SK-N-SH (cell line): ENCODE data around the gene ARPC3.

Experiments
- CHD2 ChIP-seq: fragments of 150-350 bp; IDR thresholded peaks from 2 replicates; pipeline ENCODE4 v1.6.1; 2018; ENCODE audit warnings: low read length; ENCODE audit not compliant: partially characterized antibody
- EP300 ChIP-seq, 2 experiments: IDR thresholded peaks; 2 replicates each; pipeline versions ENCODE4 v1.4.0 to v1.6.1; 2012; ENCODE audit warnings: borderline replicate concordance in 1 of 2, low read depth in 1 of 2, low read length in 1 of 2
- FOSL2 ChIP-seq: IDR thresholded peaks from 2 replicates; pipeline ENCODE4 v1.4.0; 2012; ENCODE audit warnings: low read depth, mild to moderate bottlenecking, moderate library complexity, borderline replicate concordance
- MAX ChIP-seq: IDR thresholded peaks from 2 replicates; pipeline ENCODE4 v1.4.0; 2012; ENCODE audit warnings: low read depth
- NRF1 ChIP-seq: IDR thresholded peaks from 2 replicates; pipeline ENCODE4 v1.6.1; 2012; ENCODE audit warnings: low read depth, mild to moderate bottlenecking, low read length
- RXRA ChIP-seq: IDR thresholded peaks from 2 replicates; pipeline ENCODE4 v1.4.0; 2012; ENCODE audit warnings: low read depth, mild to moderate bottlenecking, borderline replicate concordance
- YY1 ChIP-seq: IDR thresholded peaks from 2 replicates; pipeline ENCODE4 v1.4.0; 2012; ENCODE audit warnings: low read depth, mild to moderate bottlenecking
- ZBTB33 ChIP-seq: IDR thresholded peaks from 2 replicates; pipeline ENCODE4 v1.4.0; 2012; ENCODE audit warnings: low read depth, borderline replicate concordance
- TF ChIP-seq, protein P1 (sequence below): fragments of 200-600 bp; sonication (generic); IDR thresholded peaks from 2 replicates; pipeline ENCODE4 v1.6.1; 2017; ENCODE audit warnings: antibody characterized with exemption, mild to moderate bottlenecking, moderate library complexity
- TF ChIP-seq, protein P2 (sequence below): IDR thresholded peaks from 2 replicates; pipeline ENCODE4 v1.6.1; 2012; ENCODE audit warnings: mild to moderate bottlenecking, low read depth, low read length, moderate library complexity

GRCh38 chr12:110444455-110444854 lies 5.7 kb downstream of the ARPC3 start:
- TF ChIP-seq EP300 (IDR thresholded peaks at IDR 0.05; ENCODE audit: borderline replicate concordance in 1 of 2, low read depth in 1 of 2, low read length in 1 of 2): no peak
- TF ChIP-seq, protein P1, sequence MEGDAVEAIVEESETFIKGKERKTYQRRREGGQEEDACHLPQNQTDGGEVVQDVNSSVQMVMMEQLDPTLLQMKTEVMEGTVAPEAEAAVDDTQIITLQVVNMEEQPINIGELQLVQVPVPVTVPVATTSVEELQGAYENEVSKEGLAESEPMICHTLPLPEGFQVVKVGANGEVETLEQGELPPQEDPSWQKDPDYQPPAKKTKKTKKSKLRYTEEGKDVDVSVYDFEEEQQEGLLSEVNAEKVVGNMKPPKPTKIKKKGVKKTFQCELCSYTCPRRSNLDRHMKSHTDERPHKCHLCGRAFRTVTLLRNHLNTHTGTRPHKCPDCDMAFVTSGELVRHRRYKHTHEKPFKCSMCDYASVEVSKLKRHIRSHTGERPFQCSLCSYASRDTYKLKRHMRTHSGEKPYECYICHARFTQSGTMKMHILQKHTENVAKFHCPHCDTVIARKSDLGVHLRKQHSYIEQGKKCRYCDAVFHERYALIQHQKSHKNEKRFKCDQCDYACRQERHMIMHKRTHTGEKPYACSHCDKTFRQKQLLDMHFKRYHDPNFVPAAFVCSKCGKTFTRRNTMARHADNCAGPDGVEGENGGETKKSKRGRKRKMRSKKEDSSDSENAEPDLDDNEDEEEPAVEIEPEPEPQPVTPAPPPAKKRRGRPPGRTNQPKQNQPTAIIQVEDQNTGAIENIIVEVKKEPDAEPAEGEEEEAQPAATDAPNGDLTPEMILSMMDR: no peak
- TF ChIP-seq RXRA: no peak
- no peak for TF ChIP-seq ZBTB33
- no peak for TF ChIP-seq NRF1
- no peak for TF ChIP-seq FOSL2
- TF ChIP-seq MAX: no peak
- no peak for TF ChIP-seq CHD2
- TF ChIP-seq, protein P2, sequence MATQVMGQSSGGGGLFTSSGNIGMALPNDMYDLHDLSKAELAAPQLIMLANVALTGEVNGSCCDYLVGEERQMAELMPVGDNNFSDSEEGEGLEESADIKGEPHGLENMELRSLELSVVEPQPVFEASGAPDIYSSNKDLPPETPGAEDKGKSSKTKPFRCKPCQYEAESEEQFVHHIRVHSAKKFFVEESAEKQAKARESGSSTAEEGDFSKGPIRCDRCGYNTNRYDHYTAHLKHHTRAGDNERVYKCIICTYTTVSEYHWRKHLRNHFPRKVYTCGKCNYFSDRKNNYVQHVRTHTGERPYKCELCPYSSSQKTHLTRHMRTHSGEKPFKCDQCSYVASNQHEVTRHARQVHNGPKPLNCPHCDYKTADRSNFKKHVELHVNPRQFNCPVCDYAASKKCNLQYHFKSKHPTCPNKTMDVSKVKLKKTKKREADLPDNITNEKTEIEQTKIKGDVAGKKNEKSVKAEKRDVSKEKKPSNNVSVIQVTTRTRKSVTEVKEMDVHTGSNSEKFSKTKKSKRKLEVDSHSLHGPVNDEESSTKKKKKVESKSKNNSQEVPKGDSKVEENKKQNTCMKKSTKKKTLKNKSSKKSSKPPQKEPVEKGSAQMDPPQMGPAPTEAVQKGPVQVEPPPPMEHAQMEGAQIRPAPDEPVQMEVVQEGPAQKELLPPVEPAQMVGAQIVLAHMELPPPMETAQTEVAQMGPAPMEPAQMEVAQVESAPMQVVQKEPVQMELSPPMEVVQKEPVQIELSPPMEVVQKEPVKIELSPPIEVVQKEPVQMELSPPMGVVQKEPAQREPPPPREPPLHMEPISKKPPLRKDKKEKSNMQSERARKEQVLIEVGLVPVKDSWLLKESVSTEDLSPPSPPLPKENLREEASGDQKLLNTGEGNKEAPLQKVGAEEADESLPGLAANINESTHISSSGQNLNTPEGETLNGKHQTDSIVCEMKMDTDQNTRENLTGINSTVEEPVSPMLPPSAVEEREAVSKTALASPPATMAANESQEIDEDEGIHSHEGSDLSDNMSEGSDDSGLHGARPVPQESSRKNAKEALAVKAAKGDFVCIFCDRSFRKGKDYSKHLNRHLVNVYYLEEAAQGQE: no peak
- no peak for TF ChIP-seq YY1
